ENCODE data around the gene ESRP2.

ESRP2 gene

GRCh38 chr16:68217506-68217905, 18.4 kb downstream of the ESRP2 start:
- no peak for DNase-seq (ENCODE audit: low read depth)

- DNase-seq (ENCODE audit: low read depth): no peak
Observed at GRCh38 chr16:68216240-68216639, 19.7 kb downstream of the ESRP2 start.

- no peak for DNase-seq (ENCODE audit: low read depth)
Observed at GRCh38 chr16:68215302-68215701, 20.6 kb downstream of the ESRP2 start.

GRCh38 chr16:68214726-68215125, 21.2 kb downstream of the ESRP2 start:
- no peak for DNase-seq (ENCODE audit: low read depth)

GRCh38 chr16:68206245-68206644, 29.7 kb downstream of the ESRP2 start:
- DNase-seq (ENCODE audit: low read depth): no peak

GRCh38 chr16:68202091-68202519, 33.8 kb downstream of the ESRP2 start:
- no peak for DNase-seq (ENCODE audit: low read depth)

GRCh38 chr16:68200088-68200783, 35.7 kb downstream of the ESRP2 start:
- no peak for DNase-seq (ENCODE audit: low read depth)

- DNase-seq (ENCODE audit: low read depth): no peak
Observed at GRCh38 chr16:68197250-68197649, 38.7 kb downstream of the ESRP2 start.

GRCh38 chr16:68194251-68194650, 41.7 kb downstream of the ESRP2 start:
- no peak for DNase-seq (ENCODE audit: low read depth)

GRCh38 chr16:68190736-68191510, 45.0 kb downstream of the ESRP2 start:
- no peak for DNase-seq (ENCODE audit: low read depth)

GRCh38 chr16:68190081-68190480, 45.8 kb downstream of the ESRP2 start:
- DNase-seq (ENCODE audit: low read depth): no peak

GRCh38 chr16:68188170-68188569, 47.8 kb downstream of the ESRP2 start:
- DNase-seq (ENCODE audit: low read depth): no peak

- no peak for DNase-seq (ENCODE audit: low read depth)
Observed at GRCh38 chr16:68187505-68187904, 48.4 kb downstream of the ESRP2 start.

- no peak for DNase-seq (ENCODE audit: low read depth)
Observed at GRCh38 chr16:68186877-68187276, 49.0 kb downstream of the ESRP2 start.

- DNase-seq (ENCODE audit: low read depth): no peak
Observed at GRCh38 chr16:68183046-68183445, 52.9 kb downstream of the ESRP2 start.

- DNase-seq (ENCODE audit: low read depth): no peak
Observed at GRCh38 chr16:68179855-68180254, 56.1 kb downstream of the ESRP2 start.

- no peak for DNase-seq (ENCODE audit: low read depth)
Observed at GRCh38 chr16:68179196-68179795, 56.6 kb downstream of the ESRP2 start.

All from stimulated activated CD8-positive, alpha-beta memory T cell treated with anti-CD3 and anti-CD28 coated beads, Interleukin-4, amount 100 ng/mL, for 24 hours (primary cell).